Neural cell (in vitro differentiated cells): ENCODE data around the gene CYP46A1.

Experiments used
- CTCF ChIP-seq: fragments of 450-650 bp; IDR thresholded peaks from 2 replicates; pipeline ENCODE4 v1.5.1; 2014; ENCODE audit warnings: antibody characterized with exemption, mild to moderate bottlenecking, moderate library complexity; ENCODE audit not compliant: poor library complexity, severe bottlenecking
- EP300 ChIP-seq: fragments of 450-650 bp; conservative IDR thresholded peaks from 2 replicates; pipeline ENCODE4 v1.6.1; 2014; ENCODE audit warnings: antibody characterized with exemption, mild to moderate bottlenecking, moderate library complexity; ENCODE audit not compliant: poor library complexity, severe bottlenecking
- EZH2 ChIP-seq: fragments of 200-600, 300-800 bp; shearing (Covaris generic), sonication (generic); IDR thresholded peaks from 2 replicates; pipeline ENCODE4 v1.6.1; 2014; ENCODE audit warnings: antibody characterized with exemption, low read length, borderline replicate concordance, mild to moderate bottlenecking; ENCODE audit not compliant: insufficient read depth, poor library complexity, severe bottlenecking
- MXI1 ChIP-seq: fragments of 450-650 bp; conservative IDR thresholded peaks from 2 replicates; pipeline ENCODE4 v1.6.1; 2014; ENCODE audit warnings: antibody characterized with exemption, mild to moderate bottlenecking; ENCODE audit not compliant: poor library complexity, severe bottlenecking
- POLR2AphosphoS5 ChIP-seq: IDR thresholded peaks from 2 replicates; pipeline ENCODE4 v1.6.1; 2012
- RAD21 ChIP-seq: fragments of 450-650 bp; conservative IDR thresholded peaks from 2 replicates; pipeline ENCODE4 v1.6.1; 2014; ENCODE audit warnings: antibody characterized with exemption, mild to moderate bottlenecking, moderate library complexity
- REST ChIP-seq: IDR thresholded peaks from 2 replicates; pipeline ENCODE4 v1.6.1; 2012; ENCODE audit warnings: borderline replicate concordance
- SMC3 ChIP-seq: fragments of 450-650 bp; conservative IDR thresholded peaks from 2 replicates; pipeline ENCODE4 v1.6.1; 2014; ENCODE audit warnings: antibody characterized with exemption, mild to moderate bottlenecking, moderate library complexity; ENCODE audit not compliant: poor library complexity
- TAF1 ChIP-seq: IDR thresholded peaks from 2 replicates; pipeline ENCODE4 v1.6.1; 2012; ENCODE audit warnings: low read depth

GRCh38 chr14:99733540-99734405 is 49.7 kb downstream of the CYP46A1 start:
- no peak for TF ChIP-seq CTCF
- TF ChIP-seq REST: no peak
- no peak for TF ChIP-seq EP300
- TF ChIP-seq EZH2: no peak
- no peak for TF ChIP-seq MXI1
- TF ChIP-seq TAF1: no peak
- no peak for TF ChIP-seq POLR2AphosphoS5
- no peak for TF ChIP-seq RAD21
- TF ChIP-seq SMC3: no peak
